HepG2 (cell line): ENCODE data around the gene DPPA4. TPM values are rescaled to one million over a fixed set of nuclear protein-coding genes. Genes with fewer than 3 reads are reported as not detected.

Source experiments
- ATAC-seq: fragments of 200-7000 bp; cut with Tn5 transposase; 3 replicates; pipeline ENCODE4 v1.9.1; 2020; ENCODE audit warnings: mild to moderate bottlenecking, moderate library complexity
- BruUV-seq: library from RNA; stranded (reverse); fragments of 400-500 nt; replicated peaks from 2 replicates; lab custom pipeline; 2021; lab: Mats Ljungman, UMichigan
- CTCF ChIA-PET: fragments of 300-600 bp; formaldehyde crosslinking; extraction: SDS; loops from one replicate; lab custom pipeline; 2021; ENCODE audit warnings: low total read pairs, inconsistent platforms, low intra/inter-chr PET ratio; lab: Yijun Ruan, JAX
- POLR2A ChIA-PET: fragments of 350-600 bp; sonication (Branson Sonifier 250); formaldehyde crosslinking; loops from one replicate; lab custom pipeline; 2020; ENCODE audit warnings: antibody characterized with exemption, inconsistent platforms; lab: Yijun Ruan, JAX
- DNase-seq: peaks from one replicate; pipeline ENCODE4 v3.0.0-alpha.2; 2015; ENCODE audit warnings: low spot score
- FAIRE-seq: peaks from 3 replicates; lab custom pipeline; 2011; peaks lifted over from hg19 to GRCh38; lab: Jason Lieb, UNC
- H2AFZ ChIP-seq: one replicate; pipeline ENCODE4 v1.6.1; 2011; ENCODE audit warnings: low read length, inconsistent platforms
- H3K27ac ChIP-seq: fragments of 300-600 bp; 3 replicates; pipeline ENCODE4 v1.8.0; 2011; ENCODE audit warnings: mixed run types, mild to moderate bottlenecking, mixed read lengths, low read length, inconsistent platforms; ENCODE audit not compliant: insufficient read depth; ENCODE audit errors: extremely low read length
- H3K27me3 ChIP-seq, 2 experiments: fragments of 200-600 bp in 1 of 2; 2 replicates in 1 of 2; 3 replicates in 1 of 2; pipeline versions ENCODE4 v1.6.0 to v1.8.0; 2011; ENCODE audit warnings: low read length in 2 of 2, mild to moderate bottlenecking in 2 of 2, moderate library complexity in 2 of 2, inconsistent platforms in 1 of 2; ENCODE audit not compliant: insufficient read depth in 2 of 2, control insufficient read depth in 1 of 2
- H3K36me3 ChIP-seq, 2 experiments: fragments of 200-600 bp in 1 of 2; replicated peaks in 1 of 2; 2 replicates in 1 of 2; 3 replicates in 1 of 2; pipeline versions ENCODE4 v1.5.1 to v1.8.0; 2011; ENCODE audit warnings: low read length in 2 of 2, inconsistent platforms in 1 of 2; ENCODE audit not compliant: insufficient read depth in 2 of 2, control insufficient read depth in 1 of 2
- H3K4me1 ChIP-seq: 2 replicates; pipeline ENCODE4 v1.5.1; 2012; ENCODE audit warnings: low read length, inconsistent platforms; ENCODE audit not compliant: insufficient read depth
- H3K4me2 ChIP-seq: 2 replicates; pipeline ENCODE4 v1.6.0; 2011; ENCODE audit warnings: low read depth, low read length, inconsistent platforms
- H3K4me3 ChIP-seq, 3 experiments: fragments of 200-600 bp in 1 of 3; sonication (generic), shearing (Covaris generic) in 1 of 3; replicated peaks in 1 of 3; 2 replicates each; pipeline ENCODE4 v1.5.1; 2011 to 2016; ENCODE audit warnings: low read length in 3 of 3, inconsistent platforms in 2 of 3, low read depth in 2 of 3, mild to moderate bottlenecking in 2 of 3, control low read depth in 1 of 3, mixed read lengths in 1 of 3; ENCODE audit not compliant: insufficient read depth in 1 of 3
- H3K79me2 ChIP-seq: one replicate; pipeline ENCODE4 v1.6.1; 2011; ENCODE audit warnings: low read length, inconsistent platforms; ENCODE audit not compliant: insufficient read depth
- H3K9ac ChIP-seq: 2 replicates; pipeline ENCODE4 v1.6.0; 2011; ENCODE audit warnings: mild to moderate bottlenecking, low read depth, low read length, inconsistent platforms; ENCODE audit not compliant: insufficient read depth
- H3K9me3 ChIP-seq: 2 replicates; pipeline ENCODE4 v1.5.1; 2012; ENCODE audit warnings: mild to moderate bottlenecking, low read length
- H4K20me1 ChIP-seq: 2 replicates; pipeline ENCODE4 v1.6.0; 2011; ENCODE audit warnings: inconsistent platforms, mild to moderate bottlenecking, low read length, moderate library complexity; ENCODE audit not compliant: insufficient read depth
- CENPT ChIP-seq: sonication (generic); formaldehyde crosslinking; IDR thresholded peaks from 2 replicates; pipeline ENCODE4 v1.8.0; 2022; ENCODE audit warnings: low read depth, mild to moderate bottlenecking, moderate library complexity, missing genetic modification reagents
- HMG20B ChIP-seq: conservative IDR thresholded peaks from 2 replicates; pipeline ENCODE4 v1.6.1; 2016; ENCODE audit warnings: missing genetic modification reagents, missing compliant biosample characterization
- HNRNPH1 ChIP-seq: fragments of 200-400 bp; formaldehyde crosslinking; optimal IDR thresholded peaks from 2 replicates; pipeline ENCODE3; 2017; ENCODE audit warnings: mild to moderate bottlenecking, low read depth, low read length
- KAT2B ChIP-seq: fragments of 150-350 bp; IDR thresholded peaks from 2 replicates; pipeline ENCODE4 v1.6.1; 2014; ENCODE audit warnings: low read depth, low read length, borderline replicate concordance
- KAT7 ChIP-seq: IDR thresholded peaks from 2 replicates; pipeline ENCODE4 v1.6.1; 2018; ENCODE audit warnings: borderline replicate concordance, missing compliant biosample characterization
- MBD4 ChIP-seq: IDR thresholded peaks from 2 replicates; pipeline ENCODE4 v1.6.1; 2012; ENCODE audit warnings: low read length, inconsistent platforms, borderline replicate concordance
- MXI1 ChIP-seq: IDR thresholded peaks from 3 replicates; pipeline ENCODE4 v1.6.1; 2012; ENCODE audit warnings: low read depth, low read length, inconsistent platforms, borderline replicate concordance
- ZNF256 ChIP-seq: sonication (generic); formaldehyde crosslinking; conservative IDR thresholded peaks from 2 replicates; pipeline ENCODE4 v1.4.0; 2020; ENCODE audit warnings: missing genetic modification reagents
- ZNF382 ChIP-seq: sonication (generic); formaldehyde crosslinking; IDR thresholded peaks from 2 replicates; pipeline ENCODE4 v1.5.0; 2020; ENCODE audit warnings: missing genetic modification reagents, mild to moderate bottlenecking, borderline replicate concordance
- WGBS: methylation state at CpG from one replicate; pipeline ENCODE4 v1.1.6; 2017; ENCODE audit warnings: low lambda C conversion rate; 5-methylcytosine and 5-hydroxymethylcytosine counted together
- in situ Hi-C: cut with HindIII; loops from 2 replicates; pipeline ENCODE4 v1.10.0; 2017; ENCODE audit warnings: low pct_unique_long_range_greater_than_20kb; ENCODE audit not compliant: extremely low pct_ligation_motif_present
- intact Hi-C: fragments of 100-400 bp; cut with micrococcal nuclease; formaldehyde crosslinking; loops from one replicate; pipeline ENCODE4 v1.10.0; 2022; ENCODE audit not compliant: unreplicated experiment
- polyA plus RNA-seq, 8 experiments: library from polyadenylated mRNA; depleted of rRNA in 3 of 8; stranded (reverse) in 7 of 8; unstranded in 1 of 8; fragments of >200 nt; fragmentation: Illumina TruSeq in 4 of 8; extraction: Trizol in 4 of 8; gene quantifications; 2 replicates each; pipeline versions ENCODE4 v1.2.1 to v1.2.3, GENCODE V29; 2011 to 2016; ENCODE audit warnings: low read depth in 4 of 8, missing spikeins in 1 of 8, mixed read lengths in 1 of 8; ENCODE audit not compliant: insufficient read depth in 1 of 8
- total RNA-seq, 5 experiments: library from RNA; depleted of rRNA; stranded (reverse); fragments of >200 nt; fragmentation: Illumina TruSeq; extraction: Trizol; gene quantifications; 2 replicates each; pipeline ENCODE4 v1.2.3, GENCODE V29; 2016; ENCODE audit warnings: low read depth in 1 of 5
- TF ChIP-seq, protein P1 (sequence below): IDR thresholded peaks from 2 replicates; pipeline ENCODE4 v1.6.1; 2016; ENCODE audit warnings: low read depth, borderline replicate concordance

The DPPA4 gene
- total and polyA plus RNA-seq, 2 of the 13 experiments (the other 11 are each of a cell fraction or from before 2014, with no cell fraction given) = not detected

GRCh38 chr3:109336291-109336861 lies 970 bp downstream of the DPPA4 start:
- Histone ChIP-seq H3K27me3 (no peaks in the 10 kb centered on the region), H3K36me3 (no peaks in the 10 kb centered on the region), H3K9me3 (no peaks in the 10 kb centered on the region), H4K20me1 (no peaks in the 10 kb centered on the region), H2AFZ (no peak overlapping the region), H3K27ac (no peak overlapping the region), H3K4me2 (no peak overlapping the region), H3K4me3 (no peak overlapping the region), H3K79me2 (no peaks in the 10 kb centered on the region), H3K4me1 (0 out of 2 replicates have a peak, but pooled peaks cover 8% of the 10 kb centered on the region), H3K9ac (no peak overlapping the region)
- 64% methylated on average over 17 of the region's 17 CpGs for WGBS
- intact Hi-C loops = no loop called here
- FAIRE-seq (no peak), DNase-seq (no peak), ATAC-seq (no peak)
- BruUV-seq = no TSS peak
- in situ Hi-C loops = no loop called here
- ChIA-PET CTCF (no interaction called here), POLR2A (no interaction called here)
- no peak for TF ChIP-seq CENPT (CRISPR knock-in tag)

DNA sequence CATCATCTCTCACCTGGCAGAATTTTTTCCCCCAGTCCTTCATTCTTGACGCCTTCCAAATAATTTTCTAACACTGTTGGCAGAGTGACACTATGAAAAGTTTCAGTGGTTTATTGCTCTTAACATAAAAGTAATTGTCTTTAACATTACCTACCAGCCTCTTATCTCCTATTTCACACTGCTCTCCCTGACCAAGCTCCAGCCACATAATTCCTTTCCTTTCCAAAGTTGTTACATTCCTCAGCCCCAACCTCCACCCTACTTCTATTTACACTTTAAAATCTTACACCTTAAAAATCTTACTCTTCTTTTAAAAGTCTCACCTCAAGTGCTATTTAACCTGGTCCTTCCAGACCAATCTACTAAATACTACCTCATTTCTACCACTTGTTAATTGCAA lies 2.8 kb downstream of the DPPA4 start:
- Histone ChIP-seq H3K4me2 (no peak overlapping the region), H3K79me2 (no peaks in the 10 kb centered on the region), H3K27me3 (no peaks in the 10 kb centered on the region), H3K27ac (no peak overlapping the region), H3K9ac (no peak overlapping the region), H2AFZ (no peak overlapping the region), H3K4me3 (no peak overlapping the region)
- ATAC-seq (no peak), DNase-seq (no peak)
- intact Hi-C loops = no loop called here
- POLR2A ChIA-PET = no interaction called here
- BruUV-seq = no TSS peak
- TF ChIP-seq ZNF382 (CRISPR knock-in tag) = no peak
- no peak for TF ChIP-seq MXI1
- TF ChIP-seq HMG20B (CRISPR knock-in tag) = no peak
- no peak for TF ChIP-seq ZNF256
- no peak for TF ChIP-seq MBD4
- TF ChIP-seq KAT2B = no peak
- TF ChIP-seq, protein P1, sequence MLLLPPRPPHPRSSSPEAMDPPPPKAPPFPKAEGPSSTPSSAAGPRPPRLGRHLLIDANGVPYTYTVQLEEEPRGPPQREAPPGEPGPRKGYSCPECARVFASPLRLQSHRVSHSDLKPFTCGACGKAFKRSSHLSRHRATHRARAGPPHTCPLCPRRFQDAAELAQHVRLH (CRISPR knock-in tag) = no peak
- TF ChIP-seq HNRNPH1 = no peak
- TF ChIP-seq KAT7 = no peak
- TF ChIP-seq, all 625 proteins: peak for 0
- Histone ChIP-seq H3K9me3 (no peaks in the 10 kb centered on the region), H4K20me1 (no peaks in the 10 kb centered on the region), H3K36me3 (no peaks in the 10 kb centered on the region), H3K4me1 (0 out of 2 replicates have a peak, but pooled peaks cover 8% of the 10 kb centered on the region)
- in situ Hi-C loops = no loop called here
- WGBS = 43% methylated on average over 1 of the region's 1 CpG
- CTCF ChIA-PET = no interaction called here
- FAIRE-seq = no peak
